ENCODE data around the gene SUGP2. TPM values are rescaled to one million over a fixed set of nuclear protein-coding genes. Genes with fewer than 3 reads are reported as not detected.

SUGP2 gene
- total RNA-seq, 1 donor: 57.4 TPM

- no peak for TF ChIP-seq CTCF (IDR thresholded peaks at IDR 0.05; ENCODE audit: insufficient read depth, low read depth, low read length)
- no peak for DNase-seq (ENCODE audit: low read depth)
- no peak overlapping the region for H3K4me3 ChIP-seq (ENCODE audit: low read depth, low read length)
Measured at GRCh38 chr19:19075126-19075525, 41.8 kb upstream of the SUGP2 start.

- DNase-seq (ENCODE audit: low read depth): no peak
- no peak overlapping the region for H3K4me3 ChIP-seq (ENCODE audit: low read depth, low read length)
- no peak for TF ChIP-seq CTCF (IDR thresholded peaks at IDR 0.05; ENCODE audit: insufficient read depth, low read depth, low read length)
Measured at GRCh38 chr19:19074196-19074882, 41.0 kb upstream of the SUGP2 start.

- DNase-seq (ENCODE audit: low read depth): no peak
- TF ChIP-seq CTCF (IDR thresholded peaks at IDR 0.05; ENCODE audit: insufficient read depth, low read depth, low read length): no peak
Measured at GRCh38 chr19:19071897-19072296, 38.6 kb upstream of the SUGP2 start.

GRCh38 chr19:19068659-19069654 is 35.6 kb upstream of the SUGP2 start:
- no peak for TF ChIP-seq CTCF (IDR thresholded peaks at IDR 0.05; ENCODE audit: insufficient read depth, low read depth, low read length)
- DNase-seq (ENCODE audit: low read depth): no peak

More at GRCh38 chr19:19071897-19072296, 38.6 kb upstream of the SUGP2 start:
- H3K4me3 ChIP-seq (ENCODE audit: low read depth, low read length): no peak overlapping the region

GRCh38 chr19:19067276-19068072 is 34.2 kb upstream of the SUGP2 start:
- TF ChIP-seq CTCF (IDR thresholded peaks at IDR 0.05; ENCODE audit: insufficient read depth, low read depth, low read length): no peak
- peak; percentile 7 for DNase-seq (ENCODE audit: low read depth)
- no peak overlapping the region for H3K4me3 ChIP-seq (ENCODE audit: low read depth, low read length)

More at GRCh38 chr19:19068659-19069654, 35.6 kb upstream of the SUGP2 start:
- H3K4me3 ChIP-seq (ENCODE audit: low read depth, low read length): no peak overlapping the region
